HEK293 (cell line): ENCODE data around the gene SAE1.

Source experiments
- EGR2 ChIP-seq: fragments of 450-650 bp; formaldehyde crosslinking; IDR thresholded peaks from 2 replicates; pipeline ENCODE4 v1.5.1; 2016; ENCODE audit warnings: low read depth, missing biosample characterization, missing genetic modification characterization
- ELK4 ChIP-seq: IDR thresholded peaks from 2 replicates; pipeline ENCODE4 v1.6.1; 2011; ENCODE audit warnings: mild to moderate bottlenecking, low read depth, low read length, borderline replicate concordance
- HOXA7 ChIP-seq: sonication (generic); formaldehyde crosslinking; IDR thresholded peaks from 2 replicates; pipeline ENCODE4 v1.8.1; 2022; ENCODE audit warnings: missing genetic modification reagents, borderline replicate concordance
- MYNN ChIP-seq: fragments of 450-650 bp; formaldehyde crosslinking; IDR thresholded peaks from 2 replicates; pipeline ENCODE4 v1.5.1; 2016; ENCODE audit warnings: missing biosample characterization, missing genetic modification characterization, borderline replicate concordance
- MZF1 ChIP-seq: fragments of 450-650 bp; formaldehyde crosslinking; IDR thresholded peaks from 2 replicates; pipeline ENCODE4 v1.5.1; 2017; ENCODE audit warnings: missing biosample characterization, missing genetic modification characterization, borderline replicate concordance
- OSR2 ChIP-seq: fragments of 450-650 bp; formaldehyde crosslinking; IDR thresholded peaks from 2 replicates; pipeline ENCODE4 v1.5.1; 2016; ENCODE audit warnings: missing biosample characterization, missing genetic modification characterization
- PATZ1 ChIP-seq: fragments of 450-650 bp; formaldehyde crosslinking; IDR thresholded peaks from 2 replicates; pipeline ENCODE4 v1.5.1; 2016; ENCODE audit warnings: missing biosample characterization, missing genetic modification characterization
- YY1 ChIP-seq: fragments of 450-650 bp; formaldehyde crosslinking; IDR thresholded peaks from 2 replicates; pipeline ENCODE4 v1.5.1; 2018; ENCODE audit warnings: missing biosample characterization, missing genetic modification characterization
- ZBTB26 ChIP-seq: fragments of 450-650 bp; formaldehyde crosslinking; optimal IDR thresholded peaks from 2 replicates; pipeline ENCODE3; 2016; ENCODE audit warnings: missing biosample characterization, mild to moderate bottlenecking, missing genetic modification characterization
- ZBTB6 ChIP-seq: fragments of 450-650 bp; formaldehyde crosslinking; IDR thresholded peaks from 2 replicates; pipeline ENCODE4 v1.5.1; 2017; ENCODE audit warnings: missing biosample characterization, missing genetic modification characterization
- ZNF114 ChIP-seq: fragments of 450-650 bp; formaldehyde crosslinking; IDR thresholded peaks from 2 replicates; pipeline ENCODE4 v1.5.0; 2017; ENCODE audit warnings: missing biosample characterization, missing genetic modification characterization
- ZNF121 ChIP-seq: fragments of 450-650 bp; formaldehyde crosslinking; IDR thresholded peaks from 2 replicates; pipeline ENCODE4 v1.5.1; 2016; ENCODE audit warnings: missing biosample characterization, missing genetic modification characterization
- ZNF2 ChIP-seq: fragments of 450-650 bp; formaldehyde crosslinking; IDR thresholded peaks from 2 replicates; pipeline ENCODE4 v1.5.1; 2016; ENCODE audit warnings: missing biosample characterization, missing genetic modification characterization
- ZNF214 ChIP-seq: fragments of 450-650 bp; formaldehyde crosslinking; IDR thresholded peaks from 2 replicates; pipeline ENCODE4 v1.5.1; 2017; ENCODE audit warnings: missing biosample characterization, mild to moderate bottlenecking, missing genetic modification characterization, borderline replicate concordance
- ZNF26 ChIP-seq: fragments of 450-650 bp; formaldehyde crosslinking; IDR thresholded peaks from 2 replicates; pipeline ENCODE4 v1.5.1; 2016; ENCODE audit warnings: missing biosample characterization, missing genetic modification characterization
- ZNF292 ChIP-seq: fragments of 450-650 bp; formaldehyde crosslinking; IDR thresholded peaks from 2 replicates; pipeline ENCODE4 v1.5.1; 2016; ENCODE audit warnings: low read depth, missing biosample characterization, missing genetic modification characterization, borderline replicate concordance
- ZNF335 ChIP-seq: fragments of 450-650 bp; formaldehyde crosslinking; conservative IDR thresholded peaks from 2 replicates; pipeline ENCODE4 v1.5.1; 2016; ENCODE audit warnings: missing biosample characterization, missing genetic modification characterization
- ZNF394 ChIP-seq: fragments of 450-650 bp; formaldehyde crosslinking; IDR thresholded peaks from 2 replicates; pipeline ENCODE4 v1.5.1; 2016; ENCODE audit warnings: missing biosample characterization, missing genetic modification characterization, mild to moderate bottlenecking, moderate library complexity, borderline replicate concordance
- ZNF544 ChIP-seq: fragments of 450-650 bp; formaldehyde crosslinking; IDR thresholded peaks from 2 replicates; pipeline ENCODE4 v1.5.0; 2017; ENCODE audit warnings: missing biosample characterization, missing genetic modification characterization
- ZNF555 ChIP-seq: fragments of 450-650 bp; formaldehyde crosslinking; conservative IDR thresholded peaks from 2 replicates; pipeline ENCODE4 v1.5.1; 2017; ENCODE audit warnings: missing biosample characterization, mild to moderate bottlenecking, missing genetic modification characterization, inconsistent platforms
- ZNF560 ChIP-seq: fragments of 450-650 bp; formaldehyde crosslinking; IDR thresholded peaks from 2 replicates; pipeline ENCODE4 v1.5.1; 2017; ENCODE audit warnings: missing biosample characterization, missing genetic modification characterization, borderline replicate concordance
- ZNF596 ChIP-seq: fragments of 450-650 bp; IDR thresholded peaks from 2 replicates; pipeline ENCODE4 v1.5.0; 2018; ENCODE audit warnings: missing biosample characterization, mild to moderate bottlenecking, missing genetic modification characterization, moderate library complexity
- ZNF600 ChIP-seq: fragments of 450-650 bp; formaldehyde crosslinking; IDR thresholded peaks from 2 replicates; pipeline ENCODE4 v1.5.1; 2016; ENCODE audit warnings: missing biosample characterization, missing genetic modification characterization
- ZNF654 ChIP-seq: fragments of 450-650 bp; formaldehyde crosslinking; IDR thresholded peaks from 2 replicates; pipeline ENCODE4 v1.5.1; 2016; ENCODE audit warnings: low read depth, missing biosample characterization, missing genetic modification characterization
- ZNF660 ChIP-seq: fragments of 450-650 bp; IDR thresholded peaks from 2 replicates; pipeline ENCODE4 v1.5.1; 2018; ENCODE audit warnings: missing biosample characterization, mild to moderate bottlenecking, missing genetic modification characterization
- ZNF692 ChIP-seq: fragments of 450-650 bp; formaldehyde crosslinking; IDR thresholded peaks from 2 replicates; pipeline ENCODE4 v1.5.1; 2016; ENCODE audit warnings: missing biosample characterization, missing genetic modification characterization
- ZNF843 ChIP-seq: fragments of 450-650 bp; formaldehyde crosslinking; IDR thresholded peaks from 2 replicates; pipeline ENCODE4 v1.5.1; 2016; ENCODE audit warnings: missing biosample characterization, missing genetic modification characterization
- ZSCAN23 ChIP-seq: fragments of 450-650 bp; formaldehyde crosslinking; IDR thresholded peaks from 2 replicates; pipeline ENCODE4 v1.5.1; 2016; ENCODE audit warnings: missing biosample characterization, missing genetic modification characterization
- ZSCAN4 ChIP-seq: fragments of 450-650 bp; formaldehyde crosslinking; IDR thresholded peaks from 2 replicates; pipeline ENCODE4 v1.5.1; 2017; ENCODE audit warnings: missing biosample characterization, missing genetic modification characterization

Gene SAE1

GRCh38 chr19:47243776-47244547, 113.3 kb downstream of the SAE1 start (continued):
- TF ChIP-seq PATZ1, result peak; percentile 91
- TF ChIP-seq MZF1 (tag by site-specific recombination), result peak; percentile 46; the same call in 1 of the 2 replicates
- no peak for TF ChIP-seq ZNF26 (tag by site-specific recombination)
- TF ChIP-seq OSR2 (tag by site-specific recombination), result peak; percentile 81
- TF ChIP-seq ELK4, result no peak; the same call in 1 of the 2 replicates
- 0 out of 2 replicates have a peak, but pooled peaks have one; percentile 40 for TF ChIP-seq MYNN
- peak; percentile 77 for TF ChIP-seq ZBTB26 (tag by site-specific recombination)
- peak; percentile 92 for TF ChIP-seq ZNF692 (tag by site-specific recombination)
- no peak; the same call in 1 of the 2 replicates for TF ChIP-seq ZBTB6
- TF ChIP-seq ZNF394 (tag by site-specific recombination), result peak; percentile 69; the same call in 1 of the 2 replicates
- no peak for TF ChIP-seq HOXA7 (CRISPR knock-in tag)
- peak; percentile 98 for TF ChIP-seq ZNF660 (tag by site-specific recombination)
- no peak for TF ChIP-seq ZNF292 (tag by site-specific recombination)
- TF ChIP-seq ZNF121, result peak; percentile 92
- TF ChIP-seq ZNF544, result no peak
- TF ChIP-seq ZSCAN23 (tag by site-specific recombination), result 0 out of 2 replicates have a peak, but pooled peaks have one; percentile 65
- TF ChIP-seq EGR2 (tag by site-specific recombination), result peak; percentile 82
- TF ChIP-seq ZNF214 (tag by site-specific recombination), result no peak
- TF ChIP-seq ZNF843 (tag by site-specific recombination), result no peak; the same call in none of the 2 replicates
- no peak for TF ChIP-seq ZNF114 (tag by site-specific recombination)
- no peak for TF ChIP-seq ZNF596 (tag by site-specific recombination)
- TF ChIP-seq ZSCAN4, result peak; percentile 78
- peak; percentile 96 for TF ChIP-seq ZNF335
- no peak for TF ChIP-seq ZNF555 (tag by site-specific recombination)
- TF ChIP-seq ZNF600, result peak; percentile 64
- peak; percentile 73 for TF ChIP-seq ZNF2 (tag by site-specific recombination)
- no peak for TF ChIP-seq ZNF560
- TF ChIP-seq ZNF654 (tag by site-specific recombination), result peak; percentile 69
- TF ChIP-seq YY1 (tag by site-specific recombination), result no peak
